ENCODE measurements around the gene IL32. TPM values are rescaled to one million over a fixed set of nuclear protein-coding genes. Genes with fewer than 3 reads are reported as not detected.
A peak's percentile ranks its signal among the peaks of the same experiment; 100 is the strongest.

Gene IL32
- total and polyA plus RNA-seq, 9 of the 15 experiments (the other 6 are each of a cell fraction or from before 2014, with no cell fraction given) = 0.21 to 2.2 (median 0.37) TPM; not detected in 3

GRCh38 chr16:3020604-3021448 lies 44.6 kb upstream of the IL32 start (continued):
- TF ChIP-seq ETV6 (IDR thresholded peaks at IDR 0.05; ENCODE audit: borderline replicate concordance in 1 of 2, low read depth in 2 of 2, low read length in 1 of 2) (no peak), ETV6 (CRISPR knock-in tag; IDR thresholded peaks at IDR 0.05; ENCODE audit: borderline replicate concordance) (no peak), XRCC4 (IDR thresholded peaks at IDR 0.05; ENCODE audit: extremely low read depth, insufficient read depth, insufficient read length) (no peak), CREB3 (tag; conservative IDR thresholded peaks at IDR 0.05; ENCODE audit: low read depth) (no peak), POLR2G (IDR thresholded peaks at IDR 0.05; ENCODE audit: low read depth, low read length) (peak; percentile 81), ZNF263 (CRISPR knock-in tag; IDR thresholded peaks at IDR 0.05; ENCODE audit: borderline replicate concordance) (no peak), EP300 (IDR thresholded peaks at IDR 0.05; ENCODE audit: low read length) (no peak), ILK (tag; IDR thresholded peaks at IDR 0.05; ENCODE audit: borderline replicate concordance, low read depth) (no peak), TEAD2 (tag; IDR thresholded peaks at IDR 0.05) (no peak), ARID2 (IDR thresholded peaks at IDR 0.05) (no peak), TAL1 (IDR thresholded peaks at IDR 0.05) (no peak), ZNF444 (CRISPR knock-in tag; IDR thresholded peaks at IDR 0.05) (no peak), CC2D1A (IDR thresholded peaks at IDR 0.05) (no peak), NR0B1 (IDR thresholded peaks at IDR 0.05; ENCODE audit: partially characterized antibody) (no peak), ZNF561 (CRISPR knock-in tag; conservative IDR thresholded peaks at IDR 0.05) (no peak), CSDE1 (IDR thresholded peaks at IDR 0.05) (no peak), MAFK (IDR thresholded peaks at IDR 0.05; ENCODE audit: low read length) (no peak), MAZ (CRISPR knock-in tag; conservative IDR thresholded peaks at IDR 0.05 in 1 of 2, IDR thresholded peaks at IDR 0.05 in 1 of 2) (peak in 1 of 2 experiments; percentile 56; a peak in 2 of 4 replicates), SMARCA4 (IDR thresholded peaks at IDR 0.05) (peak; percentile 70; the same call in 1 of the 2 replicates), GABPB1 (CRISPR knock-in tag; IDR thresholded peaks at IDR 0.05) (peak; percentile 8; the same call in 1 of the 2 replicates), LEF1 (IDR thresholded peaks at IDR 0.05) (no peak), ZNF146 (CRISPR knock-in tag; IDR thresholded peaks at IDR 0.05; ENCODE audit: unreplicated experiment) (no peak), GATAD2B (IDR thresholded peaks at IDR 0.05; ENCODE audit: borderline replicate concordance) (no peak), RBM34 (IDR thresholded peaks at IDR 0.05; ENCODE audit: borderline replicate concordance, insufficient read depth, low read length) (no peak), TSC22D4 (tag; IDR thresholded peaks at IDR 0.05) (no peak), BCL6 (CRISPR knock-in tag; IDR thresholded peaks at IDR 0.05) (no peak), ZBTB5 (IDR thresholded peaks at IDR 0.05) (no peak)
